Measurements from ENCODE around the gene NF1.

NF1 gene

GRCh38 chr17:31295489-31295871 lies 200.7 kb downstream of the NF1 start:
- no peak overlapping the region for H3K27ac ChIP-seq (ENCODE audit: insufficient read depth in 1 of 2, low read depth in 1 of 2, low read length in 2 of 2, poor library complexity in 1 of 2, severe bottlenecking in 2 of 2)
- H3K4me1 ChIP-seq (ENCODE audit: control extremely low read depth in 1 of 4, control insufficient read depth in 4 of 4, insufficient read depth in 4 of 4, low read length in 3 of 4) = peaks cover 0 to 18% (median 3%) of the 10 kb centered on the region in 4 experiments
- no peaks in the 10 kb centered on the region for H3K27me3 ChIP-seq (replicated peaks in 2 of 5; ENCODE audit: control insufficient read depth in 4 of 5, insufficient read depth in 5 of 5, low read length in 4 of 5)
- H3K9me3 ChIP-seq (ENCODE audit: control extremely low read depth in 1 of 5, control insufficient read depth in 4 of 5, insufficient read depth in 2 of 5, low read depth in 1 of 5, low read length in 4 of 5) = no peaks in the 10 kb centered on the region
- ChIA-PET POLR2A (no interaction called here), CTCF (no interaction called here)
- H3K36me3 ChIP-seq (ENCODE audit: control insufficient read depth in 4 of 4, insufficient read depth in 4 of 4, low read length in 3 of 4) = peaks cover 0 to 5% (median 0%) of the 10 kb centered on the region in 4 experiments
- 100% methylated on average over 1 of the region's 1 CpG for WGBS (ENCODE audit: insufficient coverage)
- H3K4me3 ChIP-seq (ENCODE audit: control insufficient read depth in 1 of 7, extremely low read depth in 1 of 7, insufficient read depth in 4 of 7, low read depth in 2 of 7, low read length in 6 of 7) = no peak overlapping the region
- no peak for DNase-seq

GRCh38 chr17:31296142-31296541 lies 201.4 kb downstream of the NF1 start:
- DNase-seq = no peak
- Histone ChIP-seq H3K4me1 (ENCODE audit: control extremely low read depth in 1 of 4, control insufficient read depth in 4 of 4, insufficient read depth in 4 of 4, low read length in 3 of 4) (peaks cover 0 to 18% (median 3%) of the 10 kb centered on the region in 4 experiments), H3K27me3 (replicated peaks in 2 of 5; ENCODE audit: control insufficient read depth in 4 of 5, insufficient read depth in 5 of 5, low read length in 4 of 5) (no peaks in the 10 kb centered on the region), H3K36me3 (ENCODE audit: control insufficient read depth in 4 of 4, insufficient read depth in 4 of 4, low read length in 3 of 4) (peaks cover 0 to 5% (median 0%) of the 10 kb centered on the region in 4 experiments), H3K27ac (ENCODE audit: insufficient read depth in 1 of 2, low read depth in 1 of 2, low read length in 2 of 2, poor library complexity in 1 of 2, severe bottlenecking in 2 of 2) (no peak overlapping the region), H3K9me3 (ENCODE audit: control extremely low read depth in 1 of 5, control insufficient read depth in 4 of 5, insufficient read depth in 2 of 5, low read depth in 1 of 5, low read length in 4 of 5) (no peaks in the 10 kb centered on the region), H3K4me3 (ENCODE audit: control insufficient read depth in 1 of 7, extremely low read depth in 1 of 7, insufficient read depth in 4 of 7, low read depth in 2 of 7, low read length in 6 of 7) (no peak overlapping the region)
- 100% methylated on average over 2 of the region's 2 CpGs for WGBS (ENCODE audit: insufficient coverage)
- ChIA-PET CTCF (interaction anchor here (1.3 kb wide), 1 partner anchor 11 kb away, joined by 3 read pairs; no protein-coding TSS in a partner anchor), POLR2A (no interaction called here)

GRCh38 chr17:31297090-31297489 lies 202.3 kb downstream of the NF1 start, which contains the start of gene OMG:
TSS of gene OMG (minus strand) at chr17:31297239. CDS start at chr17:31296331, 908 bp downstream.
- ChIA-PET POLR2A (no interaction called here), CTCF (interaction anchor here (1.3 kb wide), 1 partner anchor 10 kb away, joined by 3 read pairs; no protein-coding TSS in a partner anchor)
- 100% methylated on average over 5 of the region's 7 CpGs for WGBS (ENCODE audit: insufficient coverage)
- Histone ChIP-seq H3K4me3 (ENCODE audit: control insufficient read depth in 1 of 7, extremely low read depth in 1 of 7, insufficient read depth in 4 of 7, low read depth in 2 of 7, low read length in 6 of 7) (no peak within 1 kb of the TSS), H3K4me1 (ENCODE audit: control extremely low read depth in 1 of 4, control insufficient read depth in 4 of 4, insufficient read depth in 4 of 4, low read length in 3 of 4) (peaks cover 0 to 18% (median 5%) of the 10 kb centered on the region in 4 experiments), H3K27me3 (replicated peaks in 2 of 5; ENCODE audit: control insufficient read depth in 4 of 5, insufficient read depth in 5 of 5, low read length in 4 of 5) (no peaks in the 10 kb centered on the region), H3K36me3 (ENCODE audit: control insufficient read depth in 4 of 4, insufficient read depth in 4 of 4, low read length in 3 of 4) (no peaks in the 10 kb centered on the region), H3K9me3 (ENCODE audit: control extremely low read depth in 1 of 5, control insufficient read depth in 4 of 5, insufficient read depth in 2 of 5, low read depth in 1 of 5, low read length in 4 of 5) (no peaks in the 10 kb centered on the region), H3K27ac (ENCODE audit: insufficient read depth in 1 of 2, low read depth in 1 of 2, low read length in 2 of 2, poor library complexity in 1 of 2, severe bottlenecking in 2 of 2) (no peak within 1 kb of the TSS)
- DNase-seq = no peak

GRCh38 chr17:31299624-31300023 lies 204.8 kb downstream of the NF1 start:
- no peak for DNase-seq
- Histone ChIP-seq H3K9me3 (ENCODE audit: control extremely low read depth in 1 of 5, control insufficient read depth in 4 of 5, insufficient read depth in 2 of 5, low read depth in 1 of 5, low read length in 4 of 5) (peaks cover 0 to 5% (median 2%) of the 10 kb centered on the region in 5 experiments), H3K36me3 (ENCODE audit: control insufficient read depth in 4 of 4, insufficient read depth in 4 of 4, low read length in 3 of 4) (peaks cover 7 to 17% (median 12%) of the 10 kb centered on the region in 4 experiments), H3K27me3 (replicated peaks in 2 of 5; ENCODE audit: control insufficient read depth in 4 of 5, insufficient read depth in 5 of 5, low read length in 4 of 5) (no peaks in the 10 kb centered on the region), H3K4me1 (ENCODE audit: control extremely low read depth in 1 of 4, control insufficient read depth in 4 of 4, insufficient read depth in 4 of 4, low read length in 3 of 4) (peaks cover 0 to 10% (median 5%) of the 10 kb centered on the region in 4 experiments), H3K4me3 (ENCODE audit: control insufficient read depth in 1 of 7, extremely low read depth in 1 of 7, insufficient read depth in 4 of 7, low read depth in 2 of 7, low read length in 6 of 7) (no peak overlapping the region), H3K27ac (ENCODE audit: insufficient read depth in 1 of 2, low read depth in 1 of 2, low read length in 2 of 2, poor library complexity in 1 of 2, severe bottlenecking in 2 of 2) (no peak overlapping the region)
- CTCF ChIA-PET = no interaction called here
- POLR2A ChIA-PET = no interaction called here

- H3K9me3 ChIP-seq (ENCODE audit: control extremely low read depth in 1 of 5, control insufficient read depth in 4 of 5, insufficient read depth in 2 of 5, low read depth in 1 of 5, low read length in 4 of 5) = peaks cover 0 to 5% (median 2%) of the 10 kb centered on the region in 5 experiments
- POLR2A ChIA-PET = no interaction called here
- no peak for DNase-seq
- CTCF ChIA-PET = interaction anchor here (1.5 kb wide), 1 partner anchor 11 kb away, joined by 3 read pairs; the partner anchor contains the start of gene OMG
- H3K27ac ChIP-seq (ENCODE audit: insufficient read depth in 1 of 2, low read depth in 1 of 2, low read length in 2 of 2, poor library complexity in 1 of 2, severe bottlenecking in 2 of 2) = peak overlapping the region; percentile 42 to 91
- H3K36me3 ChIP-seq (ENCODE audit: control insufficient read depth in 4 of 4, insufficient read depth in 4 of 4, low read length in 3 of 4) = peaks cover 14 to 32% (median 23%) of the 10 kb centered on the region in 4 experiments
- no peaks in the 10 kb centered on the region for H3K27me3 ChIP-seq (replicated peaks in 2 of 5; ENCODE audit: control insufficient read depth in 4 of 5, insufficient read depth in 5 of 5, low read length in 4 of 5)
- no CpG with 5 or more reads among the region's 1 CpG for WGBS (ENCODE audit: insufficient coverage)
- H3K4me1 ChIP-seq (ENCODE audit: control extremely low read depth in 1 of 4, control insufficient read depth in 4 of 4, insufficient read depth in 4 of 4, low read length in 3 of 4) = peaks cover 32 to 66% (median 50%) of the 10 kb centered on the region in 4 experiments
- H3K4me3 ChIP-seq (ENCODE audit: control insufficient read depth in 1 of 7, extremely low read depth in 1 of 7, insufficient read depth in 4 of 7, low read depth in 2 of 7, low read length in 6 of 7) = peak overlapping the region in 5 of 7 experiments; percentile 36 to 98 (median 74)
Observed at GRCh38 chr17:31307640-31308039, 212.9 kb downstream of the NF1 start.

- Histone ChIP-seq H3K27me3 (replicated peaks in 2 of 5; ENCODE audit: control insufficient read depth in 4 of 5, insufficient read depth in 5 of 5, low read length in 4 of 5) (no peaks in the 10 kb centered on the region), H3K36me3 (ENCODE audit: control insufficient read depth in 4 of 4, insufficient read depth in 4 of 4, low read length in 3 of 4) (peaks cover 10 to 25% (median 18%) of the 10 kb centered on the region in 4 experiments), H3K9me3 (ENCODE audit: control extremely low read depth in 1 of 5, control insufficient read depth in 4 of 5, insufficient read depth in 2 of 5, low read depth in 1 of 5, low read length in 4 of 5) (no peaks in the 10 kb centered on the region), H3K4me3 (ENCODE audit: control insufficient read depth in 1 of 7, extremely low read depth in 1 of 7, insufficient read depth in 4 of 7, low read depth in 2 of 7, low read length in 6 of 7) (peak overlapping the region in 6 of 7 experiments; percentile 20 to 98 (median 70)), H3K4me1 (ENCODE audit: control extremely low read depth in 1 of 4, control insufficient read depth in 4 of 4, insufficient read depth in 4 of 4, low read length in 3 of 4) (peaks cover 32 to 66% (median 51%) of the 10 kb centered on the region in 4 experiments), H3K27ac (ENCODE audit: insufficient read depth in 1 of 2, low read depth in 1 of 2, low read length in 2 of 2, poor library complexity in 1 of 2, severe bottlenecking in 2 of 2) (peak overlapping the region; percentile 82 to 91)
- CTCF ChIA-PET = no interaction called here
- POLR2A ChIA-PET = interaction anchor here (1.0 kb wide), 1 partner anchor 13 kb away, joined by 3 read pairs; the partner anchor contains the start of gene EVI2A
- peak in 2 of 3 donors; percentile 55 to 65 for DNase-seq
- WGBS (ENCODE audit: insufficient coverage) = 18% methylated on average over 4 of the region's 5 CpGs
Observed at GRCh38 chr17:31308372-31309334, 213.9 kb downstream of the NF1 start.

Measured in common myeloid progenitor, CD34-positive (primary cell).